NK-92 (cell line): Measurements from ENCODE around the gene RBMXL3.
"Not testable (repeated sequence)": the region's sequence is repeated elsewhere in the genome, so short reads cannot be mapped to it uniquely, and the experiment has no call there.

Source experiments
- DNase-seq: peaks from one replicate; lab custom pipeline; 2025; ENCODE audit not compliant: unreplicated experiment; lab: John Stamatoyannopoulos, UW

Gene RBMXL3

GRCh38 chrX:115189110-115189509 is at the start of gene RBMXL3:
RBMXL3 (plus strand) TSS chrX:115189410; CDS start chrX:115189442, 32 bp downstream.
- DNase-seq = no peak

DNA sequence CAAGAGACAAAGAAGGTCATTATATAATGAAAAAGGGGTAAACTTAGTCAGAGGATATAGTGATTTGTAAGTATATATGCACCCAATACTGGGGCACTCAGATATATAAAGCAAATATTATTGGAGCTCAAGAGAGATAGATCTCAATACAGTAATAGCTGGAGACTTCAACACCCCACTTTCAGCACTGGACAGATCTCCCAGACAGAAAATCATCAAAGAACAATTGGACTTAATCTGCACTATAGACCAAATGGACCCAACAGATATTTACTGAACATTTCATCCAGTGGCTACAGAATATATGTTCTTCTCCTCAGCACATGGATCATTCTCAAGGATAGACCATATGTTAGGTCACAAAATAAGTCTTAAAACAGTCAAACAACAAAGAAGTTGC is 47.2 kb upstream of the RBMXL3 start:
- no peak for DNase-seq

- DNase-seq = no peak
Observed at GRCh38 chrX:115147220-115147619, 42.0 kb upstream of the RBMXL3 start.

GRCh38 chrX:115173181-115173580 is 16.0 kb upstream of the RBMXL3 start:
- no peak for DNase-seq

DNA sequence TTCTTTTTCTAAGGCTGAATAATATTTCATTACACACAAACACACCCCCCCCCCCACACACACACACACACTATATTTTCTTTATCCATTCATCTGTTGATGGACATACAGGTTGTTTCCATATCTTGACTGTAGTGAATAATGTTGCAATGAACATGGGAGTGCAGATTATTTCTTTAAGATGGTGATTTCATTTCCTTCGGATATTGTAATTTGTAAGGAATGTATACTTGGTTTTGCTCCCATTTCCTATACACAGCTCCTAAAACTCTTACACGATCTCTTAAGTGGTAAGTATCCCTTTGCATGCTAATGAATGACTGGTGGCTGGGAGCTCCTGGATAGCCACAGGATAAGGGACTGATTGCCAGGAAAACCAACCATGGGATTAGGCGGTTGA is 14.7 kb upstream of the RBMXL3 start:
- no peak for DNase-seq

GRCh38 chrX:115177932-115178331 is 11.3 kb upstream of the RBMXL3 start:
- no peak for DNase-seq

GRCh38 chrX:115178473-115178872 is 10.7 kb upstream of the RBMXL3 start:
- no peak for DNase-seq

GRCh38 chrX:115183980-115184379 is 5.2 kb upstream of the RBMXL3 start:
- DNase-seq = no peak

GRCh38 chrX:115189646-115190635 is 731 bp downstream of the RBMXL3 start:
- no peak for DNase-seq

DNA sequence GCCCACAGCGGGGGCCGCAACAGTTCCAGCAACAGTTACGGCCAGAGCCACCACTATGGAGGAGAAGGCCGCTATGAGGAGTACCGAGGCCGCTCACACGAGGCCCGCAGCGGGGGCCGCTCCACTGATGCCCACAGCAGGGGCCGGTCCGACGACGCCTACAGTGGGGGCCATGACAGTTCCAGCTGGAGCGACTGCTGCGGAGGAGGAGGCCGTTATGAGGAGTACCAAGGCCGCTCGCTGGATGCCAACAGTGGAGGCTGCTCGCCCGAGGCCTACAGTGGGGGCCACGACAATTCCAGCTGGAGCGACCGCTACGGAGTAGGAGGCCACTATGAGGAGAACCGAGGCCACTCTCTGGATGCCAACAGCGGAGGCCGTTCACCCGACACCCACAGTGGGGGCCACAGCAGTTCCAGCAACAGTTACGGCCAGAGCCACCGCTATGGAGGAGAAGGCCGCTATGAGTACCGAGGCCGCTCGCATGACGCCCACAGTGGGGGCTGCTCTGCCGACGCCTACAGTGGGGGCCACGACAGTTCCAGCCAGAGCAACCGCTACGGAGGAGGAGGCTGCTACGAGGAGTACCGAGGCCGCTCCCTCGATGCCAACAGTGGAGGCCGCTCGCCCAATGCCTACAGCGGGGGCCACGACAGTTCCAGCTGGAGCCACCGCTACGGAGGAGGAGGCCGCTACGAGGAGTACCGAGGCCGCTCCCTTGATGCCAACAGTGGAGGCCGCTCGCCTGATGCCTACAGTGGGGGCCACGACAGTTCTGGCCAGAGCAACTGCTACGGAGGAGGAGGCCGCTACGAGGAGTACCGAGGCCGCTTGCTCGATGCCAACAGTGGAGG is 1.7 kb downstream of the RBMXL3 start:
- DNase-seq = no peak

- no peak for DNase-seq
Observed at GRCh38 chrX:115191490-115192243, 2.5 kb downstream of the RBMXL3 start.

- DNase-seq = no peak
Observed at GRCh38 chrX:115192244-115192700, 3.1 kb downstream of the RBMXL3 start.

GRCh38 chrX:115204040-115204439 is 14.8 kb downstream of the RBMXL3 start:
- DNase-seq = no peak

GRCh38 chrX:115209547-115209946 is 20.3 kb downstream of the RBMXL3 start:
- DNase-seq = not testable (repeated sequence)

DNA sequence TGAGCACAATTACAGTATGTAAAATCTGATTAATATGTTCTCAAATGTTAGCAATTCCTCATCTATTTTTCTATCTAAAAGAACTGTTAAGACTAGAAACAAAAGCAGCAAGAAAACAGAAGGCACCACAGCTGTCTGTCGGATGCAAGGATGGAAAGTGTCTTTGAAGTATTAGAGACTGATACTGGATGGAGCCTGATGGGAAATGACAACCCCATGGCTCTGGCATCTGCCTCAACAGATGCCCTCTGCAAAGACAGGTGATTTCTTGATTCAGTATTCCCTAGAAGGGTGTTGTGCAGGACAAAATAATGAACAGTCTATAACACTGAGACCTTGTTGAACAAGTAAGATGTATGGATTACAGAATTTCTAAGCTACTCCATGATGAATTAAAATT is 24.9 kb downstream of the RBMXL3 start:
- DNase-seq = no peak

DNA sequence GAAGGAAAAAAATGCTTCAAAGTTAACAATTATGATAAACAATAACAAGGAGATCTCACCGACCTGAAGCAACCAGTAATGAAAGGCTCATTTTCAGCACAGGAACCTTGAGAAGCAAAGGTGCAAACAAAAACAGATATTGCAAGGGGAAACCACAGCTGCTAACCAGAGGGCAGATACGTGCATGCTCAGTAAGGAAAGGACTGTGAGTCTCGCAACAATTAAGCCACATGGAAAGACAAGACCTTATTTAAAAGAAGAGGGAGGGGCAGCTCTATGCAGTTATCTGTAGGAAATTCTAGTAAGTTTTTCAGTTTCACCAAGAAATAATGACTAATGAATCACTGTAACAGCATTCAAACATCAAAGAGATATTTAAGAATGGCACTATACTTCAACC is 25.4 kb downstream of the RBMXL3 start:
- DNase-seq = no peak

- DNase-seq = not testable (repeated sequence)
Observed at GRCh38 chrX:115217346-115217745, 28.1 kb downstream of the RBMXL3 start.

- no peak for DNase-seq
Observed at GRCh38 chrX:115226929-115227328, 37.7 kb downstream of the RBMXL3 start.

DNA sequence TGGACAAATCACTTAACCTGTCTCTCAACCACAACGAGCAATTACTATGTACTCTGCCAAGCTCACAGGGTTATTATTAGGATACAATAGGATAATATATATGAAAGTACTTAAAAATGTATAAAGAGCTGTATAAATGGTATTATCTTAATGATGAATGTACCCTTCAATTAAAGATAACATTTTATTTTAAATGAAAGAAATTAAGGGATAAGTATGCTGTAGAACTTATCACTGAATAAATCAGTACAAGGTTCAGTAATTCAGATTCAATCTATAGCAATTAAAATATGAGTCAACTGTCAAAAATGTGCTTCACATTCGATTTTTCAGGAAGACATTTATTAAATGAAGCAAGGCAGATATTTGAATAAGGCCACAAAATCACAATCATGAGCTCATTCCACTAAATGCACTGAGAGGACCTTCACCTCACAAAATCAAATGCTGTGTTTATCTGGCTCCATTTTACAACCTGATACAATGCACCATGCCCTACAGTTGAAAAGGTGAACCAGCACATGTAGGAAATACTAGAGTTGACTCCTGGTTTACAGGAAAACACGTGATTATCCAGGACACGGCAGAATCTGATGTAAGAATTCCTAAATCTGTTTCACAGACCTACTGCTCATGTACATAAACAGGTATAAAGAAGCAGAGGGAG is 40.3 kb downstream of the RBMXL3 start:
- DNase-seq = no peak

DNA sequence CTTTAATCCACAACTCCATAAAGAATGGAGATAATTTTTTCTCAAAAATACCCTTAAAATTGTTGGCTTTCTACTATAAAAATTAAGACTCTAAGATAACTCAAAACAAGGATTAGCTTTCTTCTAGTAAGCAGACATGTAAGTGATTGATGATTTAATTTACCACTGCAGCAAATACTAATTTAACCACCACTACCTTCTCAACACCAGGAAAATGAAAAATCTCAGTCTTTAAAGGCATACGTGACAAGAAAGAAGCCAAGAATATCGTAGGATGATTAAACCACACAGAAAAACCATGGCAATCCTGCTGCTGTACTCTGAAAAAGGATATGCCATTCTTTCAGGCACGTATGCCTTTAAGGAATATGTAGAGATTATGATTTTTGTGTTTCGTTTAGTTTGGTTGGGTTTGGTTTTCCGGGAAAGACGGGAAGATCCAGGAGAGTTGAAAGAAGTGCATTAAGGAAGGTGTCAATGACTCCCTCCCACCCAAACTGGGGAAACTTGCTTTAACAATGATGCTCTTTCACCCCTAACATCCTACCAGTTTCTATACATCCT is 43.8 kb downstream of the RBMXL3 start:
- DNase-seq = no peak
